Fibroblast of pulmonary artery (primary cell): ENCODE data around the gene SRPK2.
A peak's percentile ranks its signal among the peaks of the same experiment; 100 is the strongest.

Experiments used
- DNase-seq: peaks from one replicate; pipeline ENCODE4 v3.0.0-alpha.2; 2010; ENCODE audit warnings: low read depth
- H3K4me3 ChIP-seq: replicated peaks from 2 replicates; pipeline ENCODE4 v1.5.1; 2011; ENCODE audit warnings: low read depth, mild to moderate bottlenecking, control low read depth, low read length, moderate library complexity
- CTCF ChIP-seq: IDR thresholded peaks from 2 replicates; pipeline ENCODE4 v1.5.1; 2011; ENCODE audit warnings: mild to moderate bottlenecking, control low read depth, low read length, inconsistent platforms; ENCODE audit errors: missing control alignments

Gene SRPK2

DNA sequence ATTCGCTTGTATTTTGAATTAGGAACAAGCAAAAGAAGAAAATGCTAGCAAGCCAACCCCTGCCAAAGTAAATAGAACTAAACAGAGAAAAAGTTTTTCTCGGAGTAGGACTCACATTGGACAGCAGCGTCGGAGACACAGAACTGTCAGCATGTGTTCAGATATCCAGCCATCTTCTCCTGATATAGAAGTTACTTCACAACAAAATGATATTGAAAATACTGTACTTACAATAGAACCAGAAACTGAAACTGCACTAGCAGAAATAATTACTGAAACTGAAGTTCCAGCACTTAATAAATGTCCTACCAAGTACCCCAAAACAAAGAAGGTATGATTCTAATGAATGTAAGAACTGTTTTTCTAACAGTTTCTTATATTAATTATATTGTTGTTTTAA lies 286.9 kb downstream of the SRPK2 start:
- TF ChIP-seq CTCF, result no peak
- no peak for DNase-seq
- no peak overlapping the region for H3K4me3 ChIP-seq

- no peak overlapping the region for H3K4me3 ChIP-seq
- TF ChIP-seq CTCF, result no peak
- DNase-seq, result no peak
Measured at GRCh38 chr7:105098863-105099515, 289.7 kb downstream of the SRPK2 start.

DNA sequence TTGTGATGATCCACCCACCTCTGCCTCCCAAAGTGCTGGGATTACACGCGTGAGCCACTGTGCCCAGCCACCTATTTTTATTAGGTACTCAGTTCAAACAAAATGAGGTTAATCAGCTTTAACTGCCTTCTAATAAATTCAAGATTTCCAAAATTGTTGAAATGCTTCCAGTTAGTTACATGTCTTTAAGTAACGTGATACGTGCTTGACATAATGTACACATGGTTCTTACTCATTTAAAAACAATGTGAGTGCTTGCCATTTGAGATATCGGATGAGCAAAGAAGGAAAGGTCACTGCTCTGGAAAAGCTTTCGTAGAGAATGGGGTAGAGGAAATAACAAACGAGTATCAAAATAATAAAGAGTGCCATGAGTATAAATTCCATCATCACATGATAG lies 291.1 kb downstream of the SRPK2 start:
- TF ChIP-seq CTCF, result no peak
- peak; percentile 89 for DNase-seq

DNA sequence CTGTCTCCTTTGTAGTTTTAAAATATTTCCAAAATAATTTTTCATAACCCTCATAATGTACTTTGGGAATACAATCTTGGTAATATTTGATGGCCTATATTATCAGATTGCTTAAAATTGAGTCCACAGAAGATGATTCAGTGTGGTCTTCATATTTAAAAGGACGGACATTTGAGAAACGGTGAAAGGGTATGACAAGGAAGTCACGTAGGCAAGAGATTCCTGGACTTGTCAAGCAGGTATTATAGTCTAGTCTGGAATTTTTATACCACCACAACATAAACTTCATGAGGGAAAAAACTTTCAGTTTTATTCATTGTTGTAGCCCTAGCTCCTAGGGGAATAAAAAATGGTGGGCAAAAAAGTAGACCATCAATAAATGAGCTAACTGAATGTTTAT lies 292.4 kb downstream of the SRPK2 start:
- TF ChIP-seq CTCF, result no peak
- no peak for DNase-seq

More for the DNA sequence above, 291.1 kb downstream of the SRPK2 start:
- H3K4me3 ChIP-seq, result no peak overlapping the region

DNA sequence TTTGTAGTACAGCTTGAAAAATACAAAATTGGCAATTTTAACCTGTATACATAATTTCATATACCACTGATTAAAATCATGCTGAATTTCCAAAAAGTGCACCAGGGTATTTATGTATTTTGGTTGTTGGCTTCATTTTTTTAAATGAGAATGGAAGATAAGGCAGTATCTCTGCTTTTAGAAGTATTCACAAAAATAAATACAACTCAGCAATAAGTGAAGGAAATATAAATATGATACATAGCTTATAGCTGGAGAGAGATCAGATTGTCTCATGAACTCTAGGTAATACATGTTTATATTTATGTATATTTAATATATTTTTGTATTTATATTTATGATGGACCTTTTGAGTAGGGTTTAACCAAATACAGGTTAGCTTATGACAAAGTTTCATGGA lies 293.8 kb downstream of the SRPK2 start:
- DNase-seq, result no peak
- TF ChIP-seq CTCF, result no peak
- no peak overlapping the region for H3K4me3 ChIP-seq

More for the DNA sequence above, 292.4 kb downstream of the SRPK2 start:
- H3K4me3 ChIP-seq, result no peak overlapping the region

GRCh38 chr7:105088456-105088855 lies 300.3 kb downstream of the SRPK2 start:
- no peak for DNase-seq
- no peak for TF ChIP-seq CTCF
- H3K4me3 ChIP-seq, result no peak overlapping the region

GRCh38 chr7:105087981-105088380 lies 300.7 kb downstream of the SRPK2 start:
- no peak for DNase-seq
- no peak for TF ChIP-seq CTCF
- no peak overlapping the region for H3K4me3 ChIP-seq
